ENCODE data around the gene TMEM178A. TPM values are rescaled to one million over a fixed set of nuclear protein-coding genes. Genes with fewer than 3 reads are reported as not detected.

Gene TMEM178A
- total and polyA plus RNA-seq, 8 donors: 0.34 to 5.8 (median 0.80) TPM

- no peak overlapping the region for H3K4me3 ChIP-seq
- no peaks in the 10 kb centered on the region for H3K9me3 ChIP-seq
- DNase-seq: no peak
- no peaks in the 10 kb centered on the region for H3K4me1 ChIP-seq
- H3K27me3 ChIP-seq: no peaks in the 10 kb centered on the region
- intact Hi-C loops (cut with DNase I): no loop called here
- TF ChIP-seq CTCF (IDR thresholded peaks at IDR 0.05): no peak
- no peak for ATAC-seq
- 58 to 66% methylated on average over 3 of the region's 3 CpGs for WGBS, 2 donors
- H3K36me3 ChIP-seq: no peaks in the 10 kb centered on the region
- H3K27ac ChIP-seq: no peak overlapping the region
- no peak for FAIRE-seq
These were observed 38.8 kb downstream of the TMEM178A start for GRCh38 chr2:39704540-39704939.

GRCh38 chr2:39705638-39706037, 39.9 kb downstream of the TMEM178A start:
- Histone ChIP-seq H3K9me3 (no peaks in the 10 kb centered on the region), H3K4me3 (no peak overlapping the region), H3K27me3 (no peaks in the 10 kb centered on the region), H3K4me1 (no peaks in the 10 kb centered on the region), H3K36me3 (no peaks in the 10 kb centered on the region), H3K27ac (no peak overlapping the region)
- intact Hi-C loops (cut with DNase I): no loop called here
- FAIRE-seq (no peak), ATAC-seq (peak in 2 of 4 donors; percentile 61 to 69), DNase-seq (no peak)
- no peak for TF ChIP-seq CTCF (IDR thresholded peaks at IDR 0.05)
- WGBS, 2 donors: 45 to 53% methylated on average over 4 of the region's 4 CpGs

GRCh38 chr2:39706312-39706711, 40.6 kb downstream of the TMEM178A start:
- Histone ChIP-seq H3K9me3 (no peaks in the 10 kb centered on the region), H3K36me3 (no peaks in the 10 kb centered on the region), H3K4me3 (no peak overlapping the region), H3K27ac (no peak overlapping the region), H3K27me3 (no peaks in the 10 kb centered on the region), H3K4me1 (no peaks in the 10 kb centered on the region)
- intact Hi-C loops (cut with DNase I): no loop called here
- WGBS, 2 donors: 88 to 97% methylated on average over 1 of the region's 1 CpG
- DNase-seq: no peak
- TF ChIP-seq CTCF (IDR thresholded peaks at IDR 0.05): no peak
- ATAC-seq: no peak
- no peak for FAIRE-seq

GRCh38 chr2:39706945-39707344, 41.2 kb downstream of the TMEM178A start:
- no peaks in the 10 kb centered on the region for H3K36me3 ChIP-seq
- ATAC-seq: no peak
- no peak overlapping the region for H3K4me3 ChIP-seq
- no peaks in the 10 kb centered on the region for H3K4me1 ChIP-seq
- no peak for FAIRE-seq
- no peak for DNase-seq
- H3K27me3 ChIP-seq: no peaks in the 10 kb centered on the region
- 94 to 97% methylated on average over 8 of the region's 8 CpGs for WGBS, 2 donors
- TF ChIP-seq CTCF (IDR thresholded peaks at IDR 0.05): no peak
- no peak overlapping the region for H3K27ac ChIP-seq
- H3K9me3 ChIP-seq: no peaks in the 10 kb centered on the region
- intact Hi-C loops (cut with DNase I): no loop called here

GRCh38 chr2:39708003-39708402, 42.3 kb downstream of the TMEM178A start:
- no peak overlapping the region for H3K27ac ChIP-seq
- FAIRE-seq (no peak), ATAC-seq (no peak), DNase-seq (no peak)
- no peaks in the 10 kb centered on the region for H3K27me3 ChIP-seq
- TF ChIP-seq CTCF (IDR thresholded peaks at IDR 0.05): no peak
- intact Hi-C loops (cut with DNase I): no loop called here
- H3K36me3 ChIP-seq: no peaks in the 10 kb centered on the region
- H3K4me3 ChIP-seq: no peak overlapping the region
- WGBS, 2 donors: 96 to 98% methylated on average over 9 of the region's 9 CpGs
- no peaks in the 10 kb centered on the region for H3K9me3 ChIP-seq
- H3K4me1 ChIP-seq: no peaks in the 10 kb centered on the region
